Tibial nerve (tissue), 4 donors: ENCODE data around the gene IQSEC1. TPM values are rescaled to one million over a fixed set of nuclear protein-coding genes. Genes with fewer than 3 reads are reported as not detected.
A peak's percentile ranks its signal among the peaks of the same experiment; 100 is the strongest.

ENCODE experiments used
- DNase-seq, 2 donors: peaks; one replicate each; pipeline ENCODE4 v3.0.0-alpha.2; 2019; ENCODE audit warnings: low spot score in 2 of 2
- H3K27ac ChIP-seq, 4 donors: fragments of 200-600 bp; sonication (generic) in 3 of 4; one replicate each; pipeline ENCODE4 v1.5.1; 2017 to 2019; ENCODE audit warnings: mild to moderate bottlenecking in 1 of 4
- H3K27me3 ChIP-seq, 2 donors: fragments of 200-600 bp; sonication (generic) in 1 of 2; one replicate each; pipeline versions ENCODE4 v1.5.1 to v1.6.0; 2017 to 2019
- H3K36me3 ChIP-seq, 3 donors: fragments of 200-600 bp; sonication (generic); one replicate each; pipeline ENCODE4 v1.5.1; 2018 to 2019
- H3K4me1 ChIP-seq, 4 donors: fragments of 200-600 bp; sonication (generic) in 3 of 4; one replicate each; pipeline ENCODE4 v1.5.1; 2017 to 2019
- H3K4me3 ChIP-seq, 4 donors: fragments of 200-600 bp; sonication (generic) in 3 of 4; one replicate each; pipeline ENCODE4 v1.5.1; 2017 to 2019; ENCODE audit warnings: mild to moderate bottlenecking in 1 of 4, moderate library complexity in 1 of 4
- H3K9me3 ChIP-seq, 4 donors: fragments of 200-600 bp; sonication (generic) in 3 of 4; one replicate each; pipeline ENCODE4 v1.5.1; 2017 to 2019
- EP300 ChIP-seq, 2 donors: sonication (generic); formaldehyde crosslinking; IDR thresholded peaks; one replicate each; pipeline ENCODE4 v1.6.1; 2017; ENCODE audit warnings: antibody characterized with exemption in 2 of 2, mild to moderate bottlenecking in 1 of 2
- POLR2A ChIP-seq, 2 donors: fragments of 450-650 bp; IDR thresholded peaks; one replicate each; pipeline ENCODE4 v1.6.1; 2017; ENCODE audit warnings: antibody characterized with exemption in 2 of 2, mild to moderate bottlenecking in 2 of 2, moderate library complexity in 2 of 2
- WGBS, 2 donors: methylation state at CpG; one replicate each; pipeline ENCODE4 v1.1.5; 2018; 5-methylcytosine and 5-hydroxymethylcytosine counted together
- total RNA-seq, 4 donors: library from RNA; depleted of rRNA; stranded (reverse); fragments of >200 nt; gene quantifications; one replicate each; pipeline ENCODE4 v1.1.0, GENCODE V29; 2016
- TF ChIP-seq, protein P1 (sequence below), 5 experiments: fragments of 200-600 bp in 3 of 5; fragments of 450-650 bp in 2 of 5; sonication (generic) in 3 of 5; IDR thresholded peaks; one replicate each; pipeline ENCODE4 v1.5.1; 2016 to 2019; ENCODE audit warnings: antibody characterized with exemption in 5 of 5, mild to moderate bottlenecking in 3 of 5, moderate library complexity in 2 of 5

Gene IQSEC1
- 10 to 100 TPM; 58.2 to 77.5 (median 68.6) TPM for total RNA-seq

DNA sequence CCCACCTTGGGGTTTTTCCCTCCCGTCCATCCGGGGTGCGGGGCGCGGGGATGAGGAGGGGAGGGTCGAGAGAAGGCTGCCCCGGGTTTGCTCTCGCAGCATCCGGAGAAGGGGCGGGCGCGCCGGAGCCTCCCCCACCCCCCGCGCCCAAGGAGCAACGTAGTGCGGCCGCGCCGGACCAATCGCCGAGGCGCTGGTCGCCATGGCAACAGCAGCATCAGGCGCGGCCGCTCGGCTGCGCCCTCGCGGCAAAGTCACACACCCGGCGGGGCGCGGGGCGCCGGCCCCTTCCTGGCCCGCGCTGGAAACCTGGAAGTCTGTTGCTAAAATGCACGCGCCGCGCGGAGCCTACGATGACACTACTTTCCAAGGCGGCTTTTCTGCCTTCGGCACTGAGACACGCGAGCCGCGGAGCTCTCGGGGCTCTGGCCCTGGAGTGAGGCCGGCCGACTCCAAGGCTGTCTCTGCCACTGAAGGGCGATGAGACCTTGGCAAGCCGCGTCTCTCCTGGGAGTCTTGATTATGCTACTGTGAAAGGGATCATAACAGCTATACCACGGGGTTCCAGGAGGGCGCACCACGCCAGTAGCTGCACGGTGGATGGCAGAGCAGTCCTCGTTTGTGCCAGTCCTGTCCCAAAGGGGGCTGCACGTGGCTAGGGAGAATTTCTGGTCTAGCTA lies at the start of gene IQSEC1:
Gene IQSEC1 (minus strand): TSS at position 104 of the 680 bp plus-strand sequence. CDS start 415 bp downstream, outside the sequence.
- H3K27ac ChIP-seq, result no peak within 1 kb of the TSS
- 6 to 11% methylated on average over 38 to 58 of the region's 63 CpGs for WGBS, 2 donors
- H3K36me3 ChIP-seq, result no peaks in the 10 kb centered on the region
- DNase-seq, result no peak
- peak within 1 kb of the TSS in 3 of 4 donors; percentile 7 to 43 (median 25) for H3K4me3 ChIP-seq
- H3K9me3 ChIP-seq, result no peaks in the 10 kb centered on the region
- peaks cover 0 to 29% (median 9%) of the 10 kb centered on the region in 4 donors for H3K4me1 ChIP-seq
- H3K27me3 ChIP-seq, result peaks cover 0 to 47% of the 10 kb centered on the region in 2 donors
- TF ChIP-seq POLR2A (IDR thresholded peaks at IDR 0.05) (no peak), EP300 (IDR thresholded peaks at IDR 0.05) (no peak)
- TF ChIP-seq, protein P1, sequence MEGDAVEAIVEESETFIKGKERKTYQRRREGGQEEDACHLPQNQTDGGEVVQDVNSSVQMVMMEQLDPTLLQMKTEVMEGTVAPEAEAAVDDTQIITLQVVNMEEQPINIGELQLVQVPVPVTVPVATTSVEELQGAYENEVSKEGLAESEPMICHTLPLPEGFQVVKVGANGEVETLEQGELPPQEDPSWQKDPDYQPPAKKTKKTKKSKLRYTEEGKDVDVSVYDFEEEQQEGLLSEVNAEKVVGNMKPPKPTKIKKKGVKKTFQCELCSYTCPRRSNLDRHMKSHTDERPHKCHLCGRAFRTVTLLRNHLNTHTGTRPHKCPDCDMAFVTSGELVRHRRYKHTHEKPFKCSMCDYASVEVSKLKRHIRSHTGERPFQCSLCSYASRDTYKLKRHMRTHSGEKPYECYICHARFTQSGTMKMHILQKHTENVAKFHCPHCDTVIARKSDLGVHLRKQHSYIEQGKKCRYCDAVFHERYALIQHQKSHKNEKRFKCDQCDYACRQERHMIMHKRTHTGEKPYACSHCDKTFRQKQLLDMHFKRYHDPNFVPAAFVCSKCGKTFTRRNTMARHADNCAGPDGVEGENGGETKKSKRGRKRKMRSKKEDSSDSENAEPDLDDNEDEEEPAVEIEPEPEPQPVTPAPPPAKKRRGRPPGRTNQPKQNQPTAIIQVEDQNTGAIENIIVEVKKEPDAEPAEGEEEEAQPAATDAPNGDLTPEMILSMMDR (IDR thresholded peaks at IDR 0.05), result no peak

GRCh38 chr3:13122081-13123012 lies 49.1 kb upstream of the IQSEC1 start:
- no peak overlapping the region for H3K4me3 ChIP-seq
- DNase-seq, result no peak
- no peaks in the 10 kb centered on the region for H3K36me3 ChIP-seq
- no peaks in the 10 kb centered on the region for H3K27me3 ChIP-seq
- no peak for TF ChIP-seq POLR2A (IDR thresholded peaks at IDR 0.05)
- no peak for TF ChIP-seq EP300 (IDR thresholded peaks at IDR 0.05)
- TF ChIP-seq, protein P1 (IDR thresholded peaks at IDR 0.05), result no peak
- 56 to 58% methylated on average over 15 to 20 of the region's 20 CpGs for WGBS, 2 donors
- H3K4me1 ChIP-seq, result no peaks in the 10 kb centered on the region
- H3K9me3 ChIP-seq, result no peaks in the 10 kb centered on the region
- H3K27ac ChIP-seq, result no peak overlapping the region

DNA sequence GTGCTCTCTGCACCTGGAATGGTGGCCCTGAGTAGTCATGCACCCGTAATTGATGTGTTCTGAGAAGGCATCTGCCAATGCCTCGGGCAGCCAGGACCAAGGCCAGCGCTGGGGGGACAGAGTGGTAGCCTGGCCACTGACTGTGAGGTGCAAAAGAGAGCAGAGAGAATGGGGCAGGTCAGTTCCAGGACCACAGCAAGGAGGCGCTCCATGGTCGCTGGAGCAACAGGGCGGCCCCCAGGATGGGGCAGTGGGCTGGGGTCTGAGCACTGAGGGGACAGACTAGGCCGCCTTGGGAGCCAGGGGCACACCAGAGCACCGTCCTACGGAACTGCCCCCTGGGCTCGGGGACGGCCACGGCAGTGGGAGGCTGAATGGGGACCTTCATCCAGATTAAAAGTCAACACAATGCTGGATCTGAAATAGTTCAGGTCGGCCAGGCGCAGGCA lies 48.3 kb upstream of the IQSEC1 start:
- H3K4me3 ChIP-seq, result no peak overlapping the region
- TF ChIP-seq, protein P1 (IDR thresholded peaks at IDR 0.05), result no peak
- TF ChIP-seq EP300 (IDR thresholded peaks at IDR 0.05), result no peak
- TF ChIP-seq POLR2A (IDR thresholded peaks at IDR 0.05), result no peak
- no peak overlapping the region for H3K27ac ChIP-seq
- no peaks in the 10 kb centered on the region for H3K4me1 ChIP-seq
- 67 to 76% methylated on average over 12 to 14 of the region's 14 CpGs for WGBS, 2 donors
- no peak for DNase-seq
- no peaks in the 10 kb centered on the region for H3K27me3 ChIP-seq
- H3K36me3 ChIP-seq, result no peaks in the 10 kb centered on the region
- H3K9me3 ChIP-seq, result no peaks in the 10 kb centered on the region

GRCh38 chr3:13120928-13121552 lies 47.8 kb upstream of the IQSEC1 start:
- WGBS, 2 donors, result 82 to 87% methylated on average over 14 to 16 of the region's 16 CpGs
- DNase-seq, result no peak
- no peaks in the 10 kb centered on the region for H3K36me3 ChIP-seq

DNA sequence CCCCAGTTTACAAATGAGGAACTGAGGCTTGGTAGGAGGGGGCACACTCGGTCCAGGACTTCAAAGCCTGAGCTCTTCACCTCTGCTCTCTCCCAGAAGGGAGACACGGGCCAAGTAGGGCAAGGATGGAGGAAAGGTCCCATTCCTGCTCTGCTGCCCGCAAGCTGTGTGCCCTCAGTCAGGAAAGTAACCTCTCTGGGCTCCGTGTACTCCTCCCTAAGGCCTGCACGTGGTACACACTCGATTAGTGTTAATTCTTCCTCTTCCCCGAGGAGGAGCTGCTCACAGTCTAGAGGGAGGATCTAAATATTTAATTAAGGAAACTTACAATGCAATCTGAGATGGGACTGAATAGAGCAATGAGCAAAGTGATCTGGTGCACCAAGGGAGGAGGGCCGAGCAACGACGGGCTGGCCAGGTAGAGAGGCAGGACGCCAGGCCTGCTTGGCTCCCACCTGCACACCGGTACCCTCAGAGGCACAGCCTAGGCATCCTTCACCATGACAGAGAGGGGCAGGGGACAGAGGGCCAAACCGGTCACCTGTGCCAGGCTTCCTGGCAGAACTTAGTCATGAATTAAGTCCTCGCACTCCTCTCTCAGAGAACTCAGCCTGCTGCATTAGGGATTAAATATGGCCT lies 47.2 kb upstream of the IQSEC1 start:
- Histone ChIP-seq H3K4me3 (no peak overlapping the region), H3K36me3 (no peaks in the 10 kb centered on the region), H3K27ac (no peak overlapping the region), H3K4me1 (no peaks in the 10 kb centered on the region), H3K9me3 (no peaks in the 10 kb centered on the region), H3K27me3 (no peaks in the 10 kb centered on the region)
- no peak for DNase-seq
- WGBS, 2 donors, result 82% methylated on average over 14 of the region's 14 CpGs
- TF ChIP-seq POLR2A (IDR thresholded peaks at IDR 0.05) (no peak), EP300 (IDR thresholded peaks at IDR 0.05) (no peak)
- TF ChIP-seq, protein P1 (IDR thresholded peaks at IDR 0.05), result no peak

More at GRCh38 chr3:13120928-13121552, 47.8 kb upstream of the IQSEC1 start:
- Histone ChIP-seq H3K4me3 (no peak overlapping the region), H3K9me3 (no peaks in the 10 kb centered on the region), H3K4me1 (no peaks in the 10 kb centered on the region), H3K27ac (no peak overlapping the region), H3K27me3 (no peaks in the 10 kb centered on the region)
- TF ChIP-seq EP300 (IDR thresholded peaks at IDR 0.05) (no peak), POLR2A (IDR thresholded peaks at IDR 0.05) (no peak)
